HepG2 (cell line): ENCODE data around the gene CATSPERD. TPM values are rescaled to one million over a fixed set of nuclear protein-coding genes. Genes with fewer than 3 reads are reported as not detected.
A peak's percentile ranks its signal among the peaks of the same experiment; 100 is the strongest.

ENCODE experiments used
- ETV5 ChIP-seq: IDR thresholded peaks from 2 replicates; pipeline ENCODE4 v1.6.1; 2018; ENCODE audit warnings: missing biosample characterization, missing genetic modification reagents, inconsistent platforms, borderline replicate concordance
- HES4 ChIP-seq: sonication (generic); formaldehyde crosslinking; IDR thresholded peaks from 2 replicates; pipeline ENCODE4 v1.9.0; 2021; ENCODE audit warnings: mild to moderate bottlenecking, missing genetic modification reagents, borderline replicate concordance
- HOXA9 ChIP-seq: sonication (generic); formaldehyde crosslinking; IDR thresholded peaks from 2 replicates; pipeline ENCODE4 v1.8.1; 2022; ENCODE audit warnings: missing genetic modification reagents, mild to moderate bottlenecking, moderate library complexity, borderline replicate concordance
- ISL2 ChIP-seq: sonication (generic); formaldehyde crosslinking; IDR thresholded peaks from 2 replicates; pipeline ENCODE4 v1.5.0; 2020; ENCODE audit warnings: missing genetic modification reagents
- POLR2AphosphoS5 ChIP-seq: IDR thresholded peaks from 2 replicates; pipeline ENCODE4 v1.6.1; 2012; ENCODE audit warnings: low read depth, low read length
- SPEN ChIP-seq: sonication (generic); formaldehyde crosslinking; IDR thresholded peaks from 2 replicates; pipeline ENCODE4 v1.5.1; 2020; ENCODE audit warnings: low read depth, mild to moderate bottlenecking, missing genetic modification reagents
- TARDBP ChIP-seq: sonication (generic); formaldehyde crosslinking; IDR thresholded peaks from 2 replicates; pipeline ENCODE4 v1.8.0; 2022; ENCODE audit warnings: mild to moderate bottlenecking, missing genetic modification reagents
- TBX2 ChIP-seq: sonication (generic); formaldehyde crosslinking; IDR thresholded peaks from 2 replicates; pipeline ENCODE4 v1.5.0; 2020; ENCODE audit warnings: missing genetic modification reagents, mild to moderate bottlenecking, borderline replicate concordance
- ZNF264 ChIP-seq: sonication (generic); formaldehyde crosslinking; IDR thresholded peaks from 2 replicates; pipeline ENCODE4 v1.4.0; 2020; ENCODE audit warnings: missing genetic modification reagents
- ZNF317 ChIP-seq: sonication (generic); formaldehyde crosslinking; IDR thresholded peaks from 2 replicates; pipeline ENCODE4 v1.5.0; 2020; ENCODE audit warnings: mild to moderate bottlenecking, missing genetic modification reagents
- ZNF773 ChIP-seq: sonication (generic); formaldehyde crosslinking; IDR thresholded peaks from 2 replicates; pipeline ENCODE4 v1.4.0; 2020; ENCODE audit warnings: missing genetic modification reagents, borderline replicate concordance
- polyA plus RNA-seq, 8 experiments: library from polyadenylated mRNA; depleted of rRNA in 3 of 8; stranded (reverse) in 7 of 8; unstranded in 1 of 8; fragments of >200 nt; fragmentation: Illumina TruSeq in 4 of 8; extraction: Trizol in 4 of 8; gene quantifications; 2 replicates each; pipeline versions ENCODE4 v1.2.1 to v1.2.3, GENCODE V29; 2011 to 2016; ENCODE audit warnings: low read depth in 4 of 8, missing spikeins in 1 of 8, mixed read lengths in 1 of 8; ENCODE audit not compliant: insufficient read depth in 1 of 8
- total RNA-seq, 5 experiments: library from RNA; depleted of rRNA; stranded (reverse); fragments of >200 nt; fragmentation: Illumina TruSeq; extraction: Trizol; gene quantifications; 2 replicates each; pipeline ENCODE4 v1.2.3, GENCODE V29; 2016; ENCODE audit warnings: low read depth in 1 of 5
- TF ChIP-seq, protein P1 (sequence below): sonication (generic); formaldehyde crosslinking; IDR thresholded peaks from 2 replicates; pipeline ENCODE4 v1.4.0; 2020; ENCODE audit warnings: missing genetic modification reagents
- TF ChIP-seq, protein P2 (sequence below), 2 experiments: sonication (generic) in 1 of 2; formaldehyde crosslinking in 1 of 2; IDR thresholded peaks; 2 replicates each; pipeline versions ENCODE4 v1.4.0 to v1.6.1; 2016 to 2020; ENCODE audit warnings: borderline replicate concordance in 1 of 2, low read depth in 1 of 2, mild to moderate bottlenecking in 1 of 2, missing genetic modification reagents in 1 of 2
- TF ChIP-seq, protein P3 (sequence below): sonication (generic); formaldehyde crosslinking; IDR thresholded peaks from 2 replicates; pipeline ENCODE4 v1.5.0; 2020; ENCODE audit warnings: mild to moderate bottlenecking, missing genetic modification reagents

CATSPERD gene
- total and polyA plus RNA-seq, 2 of the 13 experiments (the other 11 are each of a cell fraction or from before 2014, with no cell fraction given) = 0.04 TPM; not detected in 1

DNA sequence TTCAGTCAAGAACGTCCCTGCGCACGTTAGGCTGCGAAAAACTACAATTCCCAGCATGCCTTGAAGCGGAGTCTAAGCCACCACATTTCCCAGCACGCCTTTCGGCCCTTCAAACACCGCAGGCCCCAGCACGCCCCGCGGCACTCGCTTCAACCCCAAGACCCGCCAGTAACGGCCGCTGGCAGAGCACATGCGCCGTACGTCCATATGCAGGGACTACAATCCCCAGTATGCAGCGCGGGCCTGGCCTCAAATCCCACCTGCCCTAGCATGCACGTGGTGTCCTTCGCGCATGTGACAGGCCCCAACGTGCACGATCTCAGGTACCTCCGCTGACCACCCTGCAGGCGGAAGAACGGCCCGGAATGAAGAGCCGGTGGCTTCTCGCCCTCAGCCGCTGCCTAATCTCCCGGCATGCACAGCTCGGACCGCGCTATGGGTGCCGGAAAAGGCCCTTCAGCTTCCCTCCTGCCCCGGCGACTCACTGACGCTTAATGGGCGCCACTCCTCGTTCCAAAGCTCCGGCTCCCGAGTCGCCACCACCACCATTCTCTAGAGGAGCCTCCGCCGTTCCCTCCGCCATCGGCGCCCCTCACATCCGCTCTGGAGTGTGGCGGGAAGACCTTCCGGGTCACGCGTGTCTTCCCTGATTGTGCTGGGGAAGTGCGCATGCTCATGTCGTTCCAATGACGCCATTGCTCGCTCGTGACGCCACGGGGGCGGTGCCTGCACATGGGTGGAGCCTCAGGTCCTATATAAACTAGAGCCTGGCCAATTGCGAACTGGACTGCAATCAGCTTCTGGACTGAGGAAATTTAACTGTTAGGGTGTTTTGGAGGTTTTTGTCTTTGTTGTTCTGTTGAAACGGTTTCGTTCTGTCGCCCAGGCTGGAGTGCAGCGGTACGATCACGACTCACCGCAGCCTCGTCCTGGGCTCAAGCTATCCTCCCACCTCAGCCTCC lies 70.4 kb downstream of the CATSPERD start, which contains the start of gene DUS3L (continued):
- TF ChIP-seq TBX2 (CRISPR knock-in tag) (peak; percentile 90), TARDBP (CRISPR knock-in tag) (peak; percentile 95), ZNF317 (CRISPR knock-in tag) (no peak; the same call in none of the 2 replicates), ETV5 (CRISPR knock-in tag) (peak; percentile 58; the same call in 1 of the 2 replicates), ZNF264 (CRISPR knock-in tag) (no peak), HES4 (CRISPR knock-in tag) (peak; percentile 91; the same call in 1 of the 2 replicates), HOXA9 (CRISPR knock-in tag) (no peak), SPEN (CRISPR knock-in tag) (peak; percentile 83), ISL2 (CRISPR knock-in tag) (no peak), ZNF773 (CRISPR knock-in tag) (no peak), POLR2AphosphoS5 (no peak; the same call in none of the 2 replicates)
- TF ChIP-seq, protein P1, sequence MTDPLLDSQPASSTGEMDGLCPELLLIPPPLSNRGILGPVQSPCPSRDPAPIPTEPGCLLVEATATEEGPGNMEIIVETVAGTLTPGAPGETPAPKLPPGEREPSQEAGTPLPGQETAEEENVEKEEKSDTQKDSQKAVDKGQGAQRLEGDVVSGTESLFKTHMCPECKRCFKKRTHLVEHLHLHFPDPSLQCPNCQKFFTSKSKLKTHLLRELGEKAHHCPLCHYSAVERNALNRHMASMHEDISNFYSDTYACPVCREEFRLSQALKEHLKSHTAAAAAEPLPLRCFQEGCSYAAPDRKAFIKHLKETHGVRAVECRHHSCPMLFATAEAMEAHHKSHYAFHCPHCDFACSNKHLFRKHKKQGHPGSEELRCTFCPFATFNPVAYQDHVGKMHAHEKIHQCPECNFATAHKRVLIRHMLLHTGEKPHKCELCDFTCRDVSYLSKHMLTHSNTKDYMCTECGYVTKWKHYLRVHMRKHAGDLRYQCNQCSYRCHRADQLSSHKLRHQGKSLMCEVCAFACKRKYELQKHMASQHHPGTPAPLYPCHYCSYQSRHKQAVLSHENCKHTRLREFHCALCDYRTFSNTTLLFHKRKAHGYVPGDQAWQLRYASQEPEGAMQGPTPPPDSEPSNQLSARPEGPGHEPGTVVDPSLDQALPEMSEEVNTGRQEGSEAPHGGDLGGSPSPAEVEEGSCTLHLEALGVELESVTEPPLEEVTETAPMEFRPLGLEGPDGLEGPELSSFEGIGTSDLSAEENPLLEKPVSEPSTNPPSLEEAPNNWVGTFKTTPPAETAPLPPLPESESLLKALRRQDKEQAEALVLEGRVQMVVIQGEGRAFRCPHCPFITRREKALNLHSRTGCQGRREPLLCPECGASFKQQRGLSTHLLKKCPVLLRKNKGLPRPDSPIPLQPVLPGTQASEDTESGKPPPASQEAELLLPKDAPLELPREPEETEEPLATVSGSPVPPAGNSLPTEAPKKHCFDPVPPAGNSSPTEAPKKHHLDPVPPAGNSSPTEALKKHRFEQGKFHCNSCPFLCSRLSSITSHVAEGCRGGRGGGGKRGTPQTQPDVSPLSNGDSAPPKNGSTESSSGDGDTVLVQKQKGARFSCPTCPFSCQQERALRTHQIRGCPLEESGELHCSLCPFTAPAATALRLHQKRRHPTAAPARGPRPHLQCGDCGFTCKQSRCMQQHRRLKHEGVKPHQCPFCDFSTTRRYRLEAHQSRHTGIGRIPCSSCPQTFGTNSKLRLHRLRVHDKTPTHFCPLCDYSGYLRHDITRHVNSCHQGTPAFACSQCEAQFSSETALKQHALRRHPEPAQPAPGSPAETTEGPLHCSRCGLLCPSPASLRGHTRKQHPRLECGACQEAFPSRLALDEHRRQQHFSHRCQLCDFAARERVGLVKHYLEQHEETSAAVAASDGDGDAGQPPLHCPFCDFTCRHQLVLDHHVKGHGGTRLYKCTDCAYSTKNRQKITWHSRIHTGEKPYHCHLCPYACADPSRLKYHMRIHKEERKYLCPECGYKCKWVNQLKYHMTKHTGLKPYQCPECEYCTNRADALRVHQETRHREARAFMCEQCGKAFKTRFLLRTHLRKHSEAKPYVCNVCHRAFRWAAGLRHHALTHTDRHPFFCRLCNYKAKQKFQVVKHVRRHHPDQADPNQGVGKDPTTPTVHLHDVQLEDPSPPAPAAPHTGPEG = no peak
- TF ChIP-seq, protein P2, sequence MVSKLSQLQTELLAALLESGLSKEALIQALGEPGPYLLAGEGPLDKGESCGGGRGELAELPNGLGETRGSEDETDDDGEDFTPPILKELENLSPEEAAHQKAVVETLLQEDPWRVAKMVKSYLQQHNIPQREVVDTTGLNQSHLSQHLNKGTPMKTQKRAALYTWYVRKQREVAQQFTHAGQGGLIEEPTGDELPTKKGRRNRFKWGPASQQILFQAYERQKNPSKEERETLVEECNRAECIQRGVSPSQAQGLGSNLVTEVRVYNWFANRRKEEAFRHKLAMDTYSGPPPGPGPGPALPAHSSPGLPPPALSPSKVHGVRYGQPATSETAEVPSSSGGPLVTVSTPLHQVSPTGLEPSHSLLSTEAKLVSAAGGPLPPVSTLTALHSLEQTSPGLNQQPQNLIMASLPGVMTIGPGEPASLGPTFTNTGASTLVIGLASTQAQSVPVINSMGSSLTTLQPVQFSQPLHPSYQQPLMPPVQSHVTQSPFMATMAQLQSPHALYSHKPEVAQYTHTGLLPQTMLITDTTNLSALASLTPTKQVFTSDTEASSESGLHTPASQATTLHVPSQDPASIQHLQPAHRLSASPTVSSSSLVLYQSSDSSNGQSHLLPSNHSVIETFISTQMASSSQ (IDR thresholded peaks at IDR 0.05; ENCODE audit: low read depth) = peak; percentile 28; the same call in 1 of the 2 replicates
- TF ChIP-seq, protein P2 (CRISPR knock-in tag; IDR thresholded peaks at IDR 0.05; ENCODE audit: borderline replicate concordance) = peak; percentile 73
- TF ChIP-seq, protein P3, sequence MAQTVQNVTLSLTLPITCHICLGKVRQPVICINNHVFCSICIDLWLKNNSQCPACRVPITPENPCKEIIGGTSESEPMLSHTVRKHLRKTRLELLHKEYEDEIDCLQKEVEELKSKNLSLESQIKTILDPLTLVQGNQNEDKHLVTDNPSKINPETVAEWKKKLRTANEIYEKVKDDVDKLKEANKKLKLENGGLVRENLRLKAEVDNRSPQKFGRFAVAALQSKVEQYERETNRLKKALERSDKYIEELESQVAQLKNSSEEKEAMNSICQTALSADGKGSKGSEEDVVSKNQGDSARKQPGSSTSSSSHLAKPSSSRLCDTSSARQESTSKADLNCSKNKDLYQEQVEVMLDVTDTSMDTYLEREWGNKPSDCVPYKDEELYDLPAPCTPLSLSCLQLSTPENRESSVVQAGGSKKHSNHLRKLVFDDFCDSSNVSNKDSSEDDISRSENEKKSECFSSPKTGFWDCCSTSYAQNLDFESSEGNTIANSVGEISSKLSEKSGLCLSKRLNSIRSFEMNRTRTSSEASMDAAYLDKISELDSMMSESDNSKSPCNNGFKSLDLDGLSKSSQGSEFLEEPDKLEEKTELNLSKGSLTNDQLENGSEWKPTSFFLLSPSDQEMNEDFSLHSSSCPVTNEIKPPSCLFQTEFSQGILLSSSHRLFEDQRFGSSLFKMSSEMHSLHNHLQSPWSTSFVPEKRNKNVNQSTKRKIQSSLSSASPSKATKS = no peak
